Stimulated activated CD8-positive, alpha-beta memory T cell treated with anti-CD3 and anti-CD28 coated beads, Interleukin-15, amount 100 ng/mL, for 24 hours (primary cell): Measurements from ENCODE around the gene PITPNC1.
"Not testable (repeated sequence)": the region's sequence is repeated elsewhere in the genome, so short reads cannot be mapped to it uniquely, and the experiment has no call there.

Experiments used
- DNase-seq: peaks from one replicate; pipeline ENCODE4 v3.0.0-alpha.2; 2020; ENCODE audit warnings: low read depth

PITPNC1 gene

GRCh38 chr17:67401106-67401505 lies 24.0 kb downstream of the PITPNC1 start:
- no peak for DNase-seq

DNA sequence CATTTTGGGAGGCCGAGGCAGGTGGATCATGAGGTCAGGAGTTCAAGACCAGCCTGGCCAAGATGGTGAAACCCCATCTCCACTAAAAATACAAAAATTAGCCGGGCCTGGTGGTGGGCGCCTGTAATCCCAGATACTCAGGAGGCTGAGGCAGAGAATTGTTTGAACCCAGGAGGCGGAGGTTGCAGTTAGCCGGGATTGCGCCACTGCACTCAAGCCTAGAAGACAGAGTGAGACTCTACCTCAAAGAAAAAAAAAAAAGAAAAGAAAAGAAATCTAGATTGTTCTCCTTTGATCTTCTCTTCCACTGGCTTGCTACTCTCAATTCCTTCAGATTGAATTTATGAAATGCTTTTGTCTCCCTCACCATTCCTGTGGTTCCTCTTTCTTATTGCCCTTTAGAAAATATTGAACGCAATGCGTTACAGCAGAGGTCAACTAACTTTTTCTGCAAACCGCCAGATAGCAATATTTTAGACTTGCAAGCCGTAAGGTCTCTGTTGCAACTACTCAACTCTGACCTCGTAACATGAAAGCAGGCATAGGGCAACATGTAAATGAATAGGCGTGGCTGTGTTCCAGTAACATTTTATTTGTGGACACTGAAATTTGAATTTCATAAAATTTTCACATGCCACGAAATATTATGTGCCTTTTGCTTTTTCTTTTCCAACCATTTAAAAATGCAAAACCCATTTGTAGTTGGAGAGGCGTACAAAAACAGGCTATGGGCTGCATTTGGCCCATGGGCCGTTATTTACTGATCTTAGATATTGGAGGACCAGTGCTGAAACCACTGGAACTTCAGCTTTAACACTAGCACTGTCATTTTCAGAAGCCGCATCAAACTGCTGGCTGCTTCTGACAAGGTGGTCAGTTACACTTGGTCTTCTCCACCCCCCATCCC lies 24.8 kb downstream of the PITPNC1 start:
- DNase-seq, result no peak

DNA sequence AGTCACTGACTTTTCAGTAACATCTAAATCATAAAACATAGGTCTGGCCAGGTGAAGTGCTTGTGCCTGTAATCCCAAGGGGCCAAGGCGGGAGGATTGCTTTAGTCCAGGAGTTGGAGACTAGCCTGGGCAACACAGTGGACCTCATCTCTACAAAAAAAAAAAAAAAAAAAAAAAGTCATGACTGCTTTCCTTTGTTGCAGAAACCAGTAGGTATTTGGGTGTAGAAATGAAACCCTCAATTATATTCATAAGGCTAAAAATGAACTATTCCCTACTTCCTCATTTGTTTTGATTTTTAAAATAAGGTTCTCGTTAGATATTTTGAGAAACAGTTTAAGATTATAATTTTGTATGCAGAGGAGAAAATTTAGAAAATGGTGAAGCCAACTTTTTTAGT lies 26.0 kb downstream of the PITPNC1 start:
- no peak for DNase-seq

GRCh38 chr17:67403483-67403882 lies 26.4 kb downstream of the PITPNC1 start:
- no peak for DNase-seq

DNA sequence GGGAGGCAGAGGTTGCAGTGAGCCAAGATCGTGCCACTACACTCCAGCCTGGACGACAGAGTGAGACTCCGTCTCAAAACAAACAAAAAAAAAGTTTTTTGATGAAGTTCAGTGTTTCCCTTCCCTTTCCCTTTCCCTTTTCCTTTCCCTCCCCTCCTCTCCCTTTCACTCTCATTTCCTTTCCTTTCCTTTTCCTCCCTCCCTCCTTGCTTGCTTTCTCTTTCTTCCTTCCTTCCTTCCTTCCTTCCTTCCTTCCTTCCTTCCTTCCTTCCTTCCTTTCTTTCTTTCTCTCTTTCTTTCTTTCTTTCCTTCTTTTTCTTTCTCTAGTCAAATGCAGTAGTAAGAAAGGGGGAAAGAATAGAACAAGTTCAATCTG lies 31.4 kb downstream of the PITPNC1 start:
- not testable (repeated sequence) for DNase-seq

- no peak for DNase-seq
Measured at GRCh38 chr17:67411397-67411796, 34.3 kb downstream of the PITPNC1 start.

DNA sequence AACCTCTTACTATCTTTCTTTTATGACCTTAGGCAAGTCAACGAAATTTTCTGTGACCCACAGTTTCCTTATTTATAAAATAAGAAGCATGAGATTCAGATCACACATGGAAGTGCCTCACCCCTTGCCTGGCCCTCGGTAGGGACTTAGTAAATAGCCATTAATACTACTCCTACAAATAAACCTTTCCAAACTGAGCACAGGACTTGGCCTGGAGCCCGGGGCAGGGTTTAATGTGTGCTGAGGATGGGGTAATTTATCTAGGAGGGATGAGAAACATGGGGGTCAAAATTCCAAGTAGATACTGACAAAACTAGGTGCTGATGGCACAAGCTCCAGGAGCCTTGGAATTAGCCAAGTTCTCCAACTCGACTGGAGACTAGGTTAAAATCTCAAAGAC lies 35.0 kb downstream of the PITPNC1 start:
- no peak for DNase-seq

DNA sequence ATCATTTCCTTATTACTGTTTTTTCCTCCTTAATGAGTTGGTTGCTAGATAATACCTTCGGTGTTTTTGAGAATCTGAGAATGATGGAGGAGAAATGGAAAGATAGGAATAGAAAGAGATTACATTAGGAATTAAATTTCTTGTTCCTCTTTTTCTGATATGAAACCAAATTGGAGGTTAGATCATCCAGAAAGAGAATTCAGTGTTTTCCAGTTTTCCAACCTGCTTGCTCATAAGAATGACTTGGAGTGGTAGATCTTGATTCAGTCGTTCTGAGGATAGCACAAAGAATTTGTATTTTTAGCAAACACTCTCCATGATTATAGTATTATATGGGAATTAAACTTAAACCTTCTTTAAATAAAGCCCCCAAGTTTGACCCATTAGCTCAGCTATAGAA lies 35.9 kb downstream of the PITPNC1 start:
- DNase-seq, result no peak

DNA sequence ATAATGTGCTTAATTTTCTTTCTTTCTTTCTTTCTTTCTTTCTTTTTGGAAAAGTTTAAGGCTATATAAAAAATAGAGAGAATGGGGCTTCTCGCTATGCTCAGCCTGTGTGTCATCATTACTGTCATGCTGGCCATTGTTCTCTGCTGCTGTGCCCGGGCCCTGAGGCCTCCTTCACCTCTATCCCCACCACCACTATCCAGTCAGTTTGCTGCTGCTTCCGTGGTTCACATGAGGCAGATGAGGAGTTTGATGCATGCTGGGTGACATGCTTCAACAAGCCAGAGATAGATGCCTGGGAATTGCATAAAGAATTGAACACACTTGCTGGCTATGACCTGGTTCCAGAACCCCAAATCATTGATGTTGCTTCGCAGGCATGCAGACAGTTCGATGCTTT lies 36.3 kb downstream of the PITPNC1 start:
- DNase-seq, result no peak

DNA sequence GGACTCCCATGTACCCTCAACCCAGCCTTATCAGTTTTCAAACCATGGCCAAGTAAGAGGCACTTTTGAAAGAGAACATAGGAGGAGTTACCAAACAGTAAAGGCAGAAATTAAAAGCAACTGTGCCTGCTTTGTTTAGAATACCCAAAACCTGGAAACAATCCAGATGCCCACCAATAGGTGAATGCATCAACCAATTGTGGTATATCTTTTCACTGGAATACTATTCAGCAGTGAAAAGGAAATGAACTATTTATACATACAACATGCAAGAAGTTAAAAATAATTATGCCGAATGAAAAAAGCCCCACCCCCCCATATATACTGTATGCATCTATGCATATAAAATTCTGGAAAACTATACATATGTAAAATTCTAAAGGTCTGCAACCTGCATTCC lies 37.0 kb downstream of the PITPNC1 start:
- DNase-seq, result no peak

DNA sequence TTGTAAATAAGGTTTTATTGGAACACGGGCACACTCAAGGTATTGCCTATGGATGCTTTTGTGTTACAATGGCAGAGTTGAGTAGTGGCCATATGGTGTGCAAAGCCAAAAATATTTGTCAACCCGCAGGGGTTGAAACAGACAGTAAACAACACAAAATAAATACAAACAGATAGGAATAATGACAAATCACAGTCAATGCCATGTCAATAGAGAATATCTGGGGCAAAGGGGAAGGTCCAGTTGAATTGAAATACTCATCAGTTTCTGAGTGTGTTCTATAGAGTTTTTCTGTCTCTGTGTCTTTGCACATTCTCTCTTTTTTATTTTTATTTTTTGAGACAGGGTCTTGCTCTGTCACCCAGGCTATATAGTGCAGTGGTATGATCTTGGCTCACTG lies 37.5 kb downstream of the PITPNC1 start:
- no peak for DNase-seq

DNA sequence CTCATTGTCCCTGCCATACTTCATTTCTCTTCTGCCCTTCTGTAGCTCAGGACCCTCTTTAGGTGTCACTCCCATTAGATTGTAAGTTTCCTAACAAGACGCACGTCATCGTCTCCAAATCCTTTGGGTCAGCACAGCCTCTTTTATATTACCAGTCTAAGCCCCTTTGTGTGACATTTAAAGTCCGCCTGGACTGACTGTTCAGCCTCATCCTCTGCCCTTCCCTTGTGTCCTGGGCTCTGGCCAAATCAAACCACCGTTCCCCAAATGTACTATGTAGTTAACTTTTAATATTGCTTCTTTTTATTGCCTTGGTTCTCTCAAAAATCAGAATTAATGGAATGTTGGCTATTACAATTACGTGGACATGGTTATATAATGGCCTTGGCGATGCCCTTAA lies 38.2 kb downstream of the PITPNC1 start:
- DNase-seq, result no peak

DNA sequence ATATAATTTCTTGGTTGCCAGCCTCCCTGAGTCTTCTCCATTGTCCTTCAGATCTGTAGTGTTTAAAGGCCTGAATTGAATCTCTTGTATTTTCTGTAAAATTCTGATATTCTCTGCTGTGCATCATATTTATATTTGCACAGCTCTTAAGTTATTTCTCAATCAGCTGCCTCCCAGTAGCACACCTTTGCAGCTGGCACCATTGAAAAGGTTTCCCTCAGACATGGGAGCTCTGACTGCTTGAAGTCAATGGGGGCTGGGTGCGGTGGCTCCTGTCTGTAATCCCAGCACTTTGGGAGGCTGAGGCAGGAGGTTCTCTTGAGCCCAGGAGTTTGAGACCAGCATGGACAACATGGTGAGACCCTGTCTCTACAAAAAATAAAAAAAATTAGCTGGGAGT lies 40.4 kb downstream of the PITPNC1 start:
- no peak for DNase-seq

DNA sequence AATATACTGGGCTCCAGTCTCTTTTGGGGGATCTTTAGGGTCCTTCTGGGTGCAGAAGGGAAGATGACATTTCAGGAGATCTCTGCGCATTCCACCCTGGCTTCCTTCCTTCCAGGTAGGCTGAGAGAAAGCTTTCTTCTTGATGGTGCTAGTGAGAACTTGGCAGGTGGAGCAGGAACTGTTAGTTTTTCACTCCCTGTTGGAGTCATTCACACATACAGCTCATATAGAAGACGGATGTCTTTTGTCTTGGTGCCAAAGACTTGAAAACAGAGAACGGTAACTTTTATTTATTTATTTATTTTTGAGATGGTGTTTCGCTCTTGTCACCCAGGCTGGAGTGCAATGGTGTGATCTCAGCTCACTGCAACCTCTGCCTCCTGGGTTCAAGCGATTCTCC lies 43.9 kb downstream of the PITPNC1 start:
- no peak for DNase-seq

GRCh38 chr17:67421869-67422273 lies 44.8 kb downstream of the PITPNC1 start:
- DNase-seq, result no peak

DNA sequence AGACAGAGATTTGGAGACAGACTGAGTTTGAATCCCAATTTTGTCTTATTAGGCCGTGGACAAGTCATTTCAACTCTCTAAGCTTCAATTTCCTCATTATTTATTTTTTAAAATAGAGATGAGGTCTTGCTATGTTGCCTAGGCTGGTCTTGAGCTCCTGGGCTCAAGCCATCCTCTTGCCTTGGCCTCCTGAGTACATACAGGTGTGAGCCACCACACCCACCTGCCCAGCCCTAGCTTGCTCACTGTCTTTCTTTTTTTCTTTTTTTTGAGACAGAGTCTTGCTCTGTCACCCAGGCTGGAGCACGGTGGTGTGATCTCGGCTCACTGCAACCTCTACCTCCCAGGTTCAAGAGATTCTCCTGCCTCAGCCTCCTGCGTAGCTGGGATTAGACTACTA lies 45.2 kb downstream of the PITPNC1 start:
- DNase-seq, result not testable (repeated sequence)

GRCh38 chr17:67422897-67423296 lies 45.8 kb downstream of the PITPNC1 start:
- DNase-seq, result no peak

- no peak for DNase-seq
Measured at GRCh38 chr17:67425571-67426160, 48.6 kb downstream of the PITPNC1 start.

DNA sequence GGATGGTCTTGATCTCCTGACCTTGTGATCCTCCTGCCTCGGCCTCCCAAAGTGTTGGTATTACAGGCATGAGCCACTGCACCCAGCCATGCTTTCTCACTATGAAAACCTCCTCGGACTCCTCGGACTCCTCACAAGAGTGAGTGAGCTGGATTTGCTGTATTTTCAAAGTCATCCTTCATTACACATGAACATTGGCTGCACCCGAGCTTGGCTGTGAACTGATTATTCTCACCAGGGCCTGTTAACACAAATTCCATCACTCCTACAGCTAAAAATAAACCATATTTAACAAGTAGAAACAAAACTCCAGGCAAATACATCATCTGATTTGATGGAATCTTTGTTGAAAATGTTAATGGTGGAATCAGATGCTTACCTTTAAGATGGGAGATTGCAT lies 50.3 kb downstream of the PITPNC1 start:
- no peak for DNase-seq

DNA sequence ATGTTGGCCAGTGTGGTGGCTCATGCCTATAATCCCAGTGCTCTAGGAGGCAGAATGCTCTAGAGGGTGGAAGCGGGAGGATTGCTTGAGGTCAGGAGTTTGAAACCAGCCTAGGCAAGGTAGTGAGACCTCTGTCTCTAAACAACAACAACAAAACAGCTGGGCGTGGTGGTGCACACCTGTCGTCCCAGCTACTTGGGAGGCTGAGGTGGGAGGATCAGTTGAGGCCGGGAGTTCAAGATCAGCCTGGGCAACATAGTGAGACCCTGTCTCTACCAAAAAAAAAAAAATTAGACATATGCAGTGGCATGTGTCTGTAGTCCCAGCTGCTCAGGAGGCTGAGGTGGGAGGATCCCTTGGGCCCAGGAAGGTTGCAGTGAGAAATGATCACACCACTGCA lies 53.4 kb downstream of the PITPNC1 start:
- DNase-seq, result not testable (repeated sequence)

GRCh38 chr17:67431249-67432015 lies 54.4 kb downstream of the PITPNC1 start:
- DNase-seq, result no peak

DNA sequence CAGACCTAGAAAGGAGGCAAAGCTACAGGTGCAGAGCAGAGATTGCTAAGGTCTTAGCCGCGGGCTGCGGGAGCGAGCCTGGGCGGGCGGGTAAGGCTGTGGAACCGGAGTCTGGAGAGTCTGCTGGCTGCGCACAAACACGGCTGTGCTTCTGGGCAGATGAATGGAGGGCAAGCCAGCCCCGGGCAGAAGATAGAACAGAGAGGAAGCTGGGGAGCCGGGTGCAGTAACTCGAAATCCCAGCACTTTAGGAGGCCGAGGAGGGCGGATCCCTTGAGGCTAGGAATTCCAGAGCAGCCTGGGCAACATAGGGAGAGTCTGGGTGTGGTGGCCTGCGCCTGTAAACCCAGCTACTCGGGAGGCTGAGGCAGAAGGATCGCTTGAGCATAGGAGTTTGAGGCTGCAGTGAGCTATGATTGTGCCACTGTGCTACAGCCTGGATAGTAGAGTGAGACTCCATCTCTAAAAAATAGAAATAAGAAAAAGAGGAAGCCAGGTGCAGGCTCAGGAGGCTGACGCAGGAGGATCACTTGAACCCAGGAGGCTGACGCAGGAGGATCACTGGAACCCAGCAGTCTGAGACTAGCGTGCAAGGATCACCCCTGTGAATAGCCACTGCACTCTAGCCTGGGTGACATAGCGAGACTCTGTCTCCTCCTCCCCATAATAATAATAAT lies 56.3 kb downstream of the PITPNC1 start:
- no peak for DNase-seq
